GM19468 (cell line): Measurements from ENCODE around the gene RHBDF2.
A peak's percentile ranks its signal among the peaks of the same experiment; 100 is the strongest.
"Not testable (repeated sequence)": the region's sequence is repeated elsewhere in the genome, so short reads cannot be mapped to it uniquely, and the experiment has no call there.

Experiments
- ATAC-seq: cut with Tn5 transposase; IDR thresholded peaks from one replicate; pipeline ENCODE4 v1.9.1; 2021; ENCODE audit warnings: mild to moderate bottlenecking, moderate library complexity, moderate number of reproducible peaks; ENCODE audit not compliant: unreplicated experiment; ENCODE audit errors: extremely low read depth

The RHBDF2 gene

GRCh38 chr17:76527430-76528111 is 26.3 kb upstream of the RHBDF2 start:
- peak; percentile 18 for ATAC-seq

- ATAC-seq: not testable (repeated sequence)
Measured at GRCh38 chr17:76527016-76527415, 25.8 kb upstream of the RHBDF2 start.

GRCh38 chr17:76525513-76525833 is 24.2 kb upstream of the RHBDF2 start:
- ATAC-seq: not testable (repeated sequence)

- ATAC-seq: no peak
Measured at GRCh38 chr17:76524598-76525512, 23.6 kb upstream of the RHBDF2 start.

GRCh38 chr17:76523084-76524037 is 22.1 kb upstream of the RHBDF2 start:
- ATAC-seq: no peak

GRCh38 chr17:76521683-76522082 is 20.5 kb upstream of the RHBDF2 start:
- ATAC-seq: not testable (repeated sequence)

GRCh38 chr17:76521262-76521661 is 20.0 kb upstream of the RHBDF2 start:
- no peak for ATAC-seq

- ATAC-seq: no peak
Measured at GRCh38 chr17:76519048-76519966, 18.1 kb upstream of the RHBDF2 start.

GRCh38 chr17:76517638-76518038 is 16.4 kb upstream of the RHBDF2 start:
- no peak for ATAC-seq

- ATAC-seq: peak; percentile 46
Measured at GRCh38 chr17:76515274-76515949, 14.2 kb upstream of the RHBDF2 start.

GRCh38 chr17:76514355-76514754 is 13.1 kb upstream of the RHBDF2 start:
- not testable (repeated sequence) for ATAC-seq

- no peak for ATAC-seq
Measured at GRCh38 chr17:76513306-76513692, 12.1 kb upstream of the RHBDF2 start.

- ATAC-seq: no peak
Measured at GRCh38 chr17:76512366-76513305, 11.4 kb upstream of the RHBDF2 start.

GRCh38 chr17:76511668-76512365 is 10.6 kb upstream of the RHBDF2 start:
- no peak for ATAC-seq

GRCh38 chr17:76510831-76511244 is 9.6 kb upstream of the RHBDF2 start:
- no peak for ATAC-seq

- not testable (repeated sequence) for ATAC-seq
Measured at GRCh38 chr17:76508472-76509063, 7.3 kb upstream of the RHBDF2 start.
